Endothelial cell of umbilical vein (primary cell): Measurements from ENCODE around the gene CTDP1. TPM values are rescaled to one million over a fixed set of nuclear protein-coding genes. Genes with fewer than 3 reads are reported as not detected.

ENCODE experiments used
- BruUV-seq: library from RNA; stranded (reverse); fragments of 400-500 nt; replicated peaks from 2 replicates; lab custom pipeline; 2021; lab: Mats Ljungman, UMichigan
- CTCF ChIA-PET: fragments of 300-600, 350-600 bp; sonication (Branson Sonifier 250); formaldehyde crosslinking; loops from one replicate; lab custom pipeline; 2021; ENCODE audit warnings: antibody characterized with exemption, inconsistent platforms; lab: Charles Lee
- POLR2A ChIA-PET: fragments of 300-600, 350-600 bp; sonication (Branson Sonifier 250); formaldehyde crosslinking; loops from one replicate; lab custom pipeline; 2021; ENCODE audit warnings: antibody characterized with exemption, inconsistent platforms; lab: Charles Lee
- DNase-seq: peaks from one replicate; pipeline ENCODE4 v3.0.0-alpha.2; 2011; ENCODE audit warnings: low read depth, low spot score
- FAIRE-seq: peaks from 2 replicates; lab custom pipeline; 2011; peaks lifted over from hg19 to GRCh38; lab: Jason Lieb, UNC
- H2AFZ ChIP-seq: 2 replicates; pipeline ENCODE4 v1.6.0; 2012; ENCODE audit warnings: low read depth, low read length, control low read depth, inconsistent platforms
- H3K27ac ChIP-seq: 2 replicates; pipeline ENCODE4 v1.5.1; 2011; ENCODE audit warnings: low read depth, mild to moderate bottlenecking, control low read depth, low read length, moderate library complexity; ENCODE audit not compliant: insufficient read depth
- H3K27me3 ChIP-seq, 2 experiments: 2 replicates each; pipeline versions ENCODE4 v1.6.0 to v1.6.1; 2011; ENCODE audit warnings: low read length in 2 of 2, mixed read lengths in 1 of 2; ENCODE audit not compliant: control insufficient read depth in 2 of 2, insufficient read depth in 2 of 2
- H3K36me3 ChIP-seq, 2 experiments: 2 replicates in 1 of 2; 3 replicates in 1 of 2; pipeline ENCODE4 v1.5.1; 2011; ENCODE audit warnings: low read length in 2 of 2, mild to moderate bottlenecking in 1 of 2, moderate library complexity in 1 of 2; ENCODE audit not compliant: control insufficient read depth in 2 of 2, insufficient read depth in 2 of 2; ENCODE audit errors: extremely low read depth in 1 of 2
- H3K4me1 ChIP-seq: 3 replicates; pipeline ENCODE4 v1.5.1; 2011; ENCODE audit warnings: mild to moderate bottlenecking, low read length; ENCODE audit not compliant: control insufficient read depth, insufficient read depth; ENCODE audit errors: extremely low read depth
- H3K4me2 ChIP-seq: 2 replicates; pipeline ENCODE4 v1.6.1; 2011; ENCODE audit warnings: low read length, control low read depth, mixed read lengths; ENCODE audit not compliant: insufficient read depth
- H3K4me3 ChIP-seq, 3 experiments: fragments of 200-600 bp in 1 of 3; sonication (generic), shearing (Covaris generic) in 1 of 3; replicated peaks in 1 of 3; 2 replicates each; pipeline ENCODE4 v1.5.1; 2011 to 2016; ENCODE audit warnings: control low read depth in 3 of 3, low read length in 3 of 3, mild to moderate bottlenecking in 2 of 3, inconsistent platforms in 1 of 3, low read depth in 1 of 3, moderate library complexity in 1 of 3; ENCODE audit not compliant: insufficient read depth in 1 of 3
- H3K79me2 ChIP-seq: 2 replicates; pipeline ENCODE4 v1.6.0; 2012; ENCODE audit warnings: low read length, inconsistent platforms; ENCODE audit not compliant: control insufficient read depth, insufficient read depth
- H3K9ac ChIP-seq: replicated peaks from 2 replicates; pipeline ENCODE3; 2011; ENCODE audit warnings: low read length, control low read depth; ENCODE audit not compliant: insufficient read depth; ENCODE audit errors: extremely low read depth
- H3K9me1 ChIP-seq: replicated peaks from 3 replicates; pipeline ENCODE4 v1.6.0; 2011; ENCODE audit warnings: mild to moderate bottlenecking, low read length; ENCODE audit not compliant: control insufficient read depth, insufficient read depth; ENCODE audit errors: extremely low read depth
- H3K9me3 ChIP-seq: replicated peaks from 2 replicates; pipeline ENCODE4 v1.5.1; 2012; ENCODE audit warnings: low read length, inconsistent platforms; ENCODE audit not compliant: control insufficient read depth, insufficient read depth
- H4K20me1 ChIP-seq: replicated peaks from 2 replicates; pipeline ENCODE3; 2011; ENCODE audit warnings: mild to moderate bottlenecking, low read length; ENCODE audit not compliant: control insufficient read depth, insufficient read depth; ENCODE audit errors: extremely low read depth
- EZH2 ChIP-seq: IDR thresholded peaks from 2 replicates; pipeline ENCODE4 v1.6.1; 2012; ENCODE audit warnings: borderline replicate concordance, low read depth, mild to moderate bottlenecking, moderate library complexity, low read length, inconsistent platforms; ENCODE audit not compliant: severe bottlenecking
- FOS ChIP-seq: IDR thresholded peaks from 2 replicates; pipeline ENCODE4 v1.6.1; 2011; ENCODE audit warnings: mild to moderate bottlenecking, low read length, moderate library complexity, borderline replicate concordance; ENCODE audit not compliant: insufficient read depth
- GATA2 ChIP-seq: IDR thresholded peaks from 2 replicates; pipeline ENCODE4 v1.7.0; 2011; ENCODE audit warnings: low read depth, mild to moderate bottlenecking, moderate library complexity, mixed read lengths, low read length; ENCODE audit not compliant: insufficient read length, insufficient read depth
- JUN ChIP-seq: IDR thresholded peaks from 2 replicates; pipeline ENCODE4 v1.6.1; 2011; ENCODE audit warnings: borderline replicate concordance, low read depth; ENCODE audit not compliant: insufficient read length, insufficient read depth
- MYC ChIP-seq: IDR thresholded peaks from one replicate; pipeline ENCODE4 v1.6.1; 2011; ENCODE audit warnings: mild to moderate bottlenecking, low read depth, low read length
- POLR2A ChIP-seq: IDR thresholded peaks from 2 replicates; pipeline ENCODE4 v1.6.1; 2012; ENCODE audit warnings: low read depth, mild to moderate bottlenecking, control low read depth, low read length
- POLR2AphosphoS5 ChIP-seq: IDR thresholded peaks from 2 replicates; pipeline ENCODE4 v1.6.1; 2012; ENCODE audit warnings: low read depth, mild to moderate bottlenecking, control low read depth, low read length, moderate library complexity; ENCODE audit not compliant: insufficient read depth
- dilution Hi-C: fragments of 300-500 bp; cut with MboI; formaldehyde crosslinking; loops from one replicate; pipeline ENCODE4 v1.15.0; 2019; ENCODE audit warnings: low sequenced_read_pairs; ENCODE audit not compliant: extremely low pct_ligation_motif_present
- intact Hi-C: fragments of 100-400 bp; cut with micrococcal nuclease; formaldehyde crosslinking; loops from one replicate; pipeline ENCODE4 v1.10.0; 2022
- polyA plus RNA-seq, 4 experiments: library from polyadenylated mRNA; depleted of rRNA in 3 of 4; stranded (reverse) in 3 of 4; unstranded in 1 of 4; fragments of >200 nt; gene quantifications; 2 replicates each; pipeline versions ENCODE4 v1.2.1 to v1.2.3, GENCODE V29; 2011 to 2012; ENCODE audit warnings: missing spikeins in 1 of 4
- total RNA-seq: library from RNA; stranded (reverse); gene quantifications from 2 replicates; pipeline ENCODE4 v1.2.3, GENCODE V29; 2021
- TF ChIP-seq, protein P1 (sequence below), 2 donors: IDR thresholded peaks; 1 replicate in 1 of 2; 2 replicates in 1 of 2; pipeline ENCODE4 v1.5.1; 2011; ENCODE audit warnings: low read length in 2 of 2, mild to moderate bottlenecking in 2 of 2, moderate library complexity in 2 of 2, control low read depth in 1 of 2, inconsistent platforms in 1 of 2, low read depth in 1 of 2; ENCODE audit not compliant: insufficient read depth in 1 of 2; ENCODE audit errors: extremely low read depth in 1 of 2
- TF ChIP-seq, protein P2 (sequence below): IDR thresholded peaks from 2 replicates; pipeline ENCODE4 v1.6.1; 2011; ENCODE audit not compliant: insufficient read depth, insufficient read length

CTDP1 gene
- total and polyA plus RNA-seq, 2 donors (not counting 3 experiments of a cell fraction or from before 2014, with no cell fraction given), result 15.3 to 27.6 TPM

DNA sequence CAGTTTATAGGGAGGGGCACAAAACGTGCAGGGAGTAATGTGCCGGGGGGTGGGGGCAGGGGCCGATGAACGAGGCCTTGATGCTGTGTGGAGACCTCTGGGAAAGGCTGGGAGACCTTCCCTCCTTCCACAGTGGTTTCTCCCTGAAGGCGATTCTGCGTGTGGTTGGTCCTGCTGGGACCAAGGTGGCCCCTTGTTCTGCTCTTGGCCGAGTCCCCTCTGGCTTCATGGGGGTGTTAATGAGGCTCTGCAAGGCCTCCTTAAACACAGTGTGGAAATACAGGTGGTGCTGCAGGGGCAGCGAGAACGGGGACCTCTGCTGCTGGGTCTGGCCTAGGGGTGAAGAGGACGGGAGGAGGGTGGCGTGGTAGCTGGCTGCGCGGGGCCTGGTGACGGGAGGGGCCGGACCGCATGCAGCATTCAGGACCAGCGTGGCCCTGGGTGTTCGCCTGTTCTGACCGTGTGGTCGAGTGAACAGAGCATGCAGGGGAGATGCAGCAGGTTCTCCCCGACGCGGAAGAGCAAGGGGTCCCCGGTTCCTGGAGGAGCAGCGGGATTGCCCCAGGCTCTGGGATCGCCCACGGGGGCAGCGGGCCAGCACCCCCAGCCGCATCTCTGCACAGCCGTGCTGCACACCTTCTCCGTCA, 76.0 kb downstream of the CTDP1 start:
- Histone ChIP-seq H4K20me1 (no peaks in the 10 kb centered on the region), H3K9me3 (no peaks in the 10 kb centered on the region), H3K79me2 (no peaks in the 10 kb centered on the region), H3K36me3 (peaks cover 0 to 6% of the 10 kb centered on the region in 2 experiments), H2AFZ (no peak overlapping the region), H3K27me3 (no peaks in the 10 kb centered on the region), H3K4me2 (no peak overlapping the region), H3K4me3 (no peak overlapping the region), H3K27ac (no peak overlapping the region), H3K9me1 (no peaks in the 10 kb centered on the region), H3K4me1 (no peaks in the 10 kb centered on the region), H3K9ac (no peak overlapping the region)
- ChIA-PET POLR2A (no interaction called here), CTCF (no interaction called here)
- BruUV-seq, result no TSS peak
- no peak for TF ChIP-seq JUN
- FAIRE-seq, result no peak
- intact Hi-C loops (no loop called here), dilution Hi-C loops (no loop called here)
- no peak for DNase-seq

DNA sequence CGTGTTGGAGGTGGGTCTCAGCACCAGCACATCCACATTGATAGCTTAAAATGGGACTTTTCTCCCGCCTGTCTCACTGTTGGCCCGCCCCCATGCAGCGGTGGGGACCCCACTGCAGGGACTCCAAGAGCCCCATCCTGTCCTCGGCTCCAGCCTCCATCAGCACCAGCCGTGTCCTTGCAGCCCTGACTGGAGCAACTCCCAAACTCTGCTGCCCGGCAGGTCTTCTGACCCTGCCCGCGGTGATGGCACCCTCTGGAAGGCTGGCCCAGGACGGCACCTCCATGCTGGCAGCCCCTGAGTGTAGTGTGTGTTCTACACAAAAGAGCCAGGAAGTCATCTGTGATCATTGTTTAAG, 76.5 kb downstream of the CTDP1 start:
- Histone ChIP-seq H3K4me1 (no peaks in the 10 kb centered on the region), H3K9ac (no peak overlapping the region), H3K79me2 (no peaks in the 10 kb centered on the region), H3K27me3 (no peaks in the 10 kb centered on the region), H3K9me3 (no peaks in the 10 kb centered on the region), H3K4me2 (no peak overlapping the region), H3K4me3 (no peak overlapping the region), H4K20me1 (no peaks in the 10 kb centered on the region), H2AFZ (no peak overlapping the region), H3K9me1 (no peaks in the 10 kb centered on the region), H3K36me3 (peaks cover 0 to 6% of the 10 kb centered on the region in 2 experiments), H3K27ac (no peak overlapping the region)
- no peak for FAIRE-seq
- dilution Hi-C loops (no loop called here), intact Hi-C loops (no loop called here)
- DNase-seq, result no peak
- BruUV-seq, result no TSS peak
- CTCF ChIA-PET, result no interaction called here
- POLR2A ChIA-PET, result no interaction called here
- TF ChIP-seq JUN (no peak), POLR2A (no peak), EZH2 (no peak), MYC (no peak), POLR2AphosphoS5 (no peak), GATA2 (no peak), FOS (no peak)
- TF ChIP-seq, protein P1, sequence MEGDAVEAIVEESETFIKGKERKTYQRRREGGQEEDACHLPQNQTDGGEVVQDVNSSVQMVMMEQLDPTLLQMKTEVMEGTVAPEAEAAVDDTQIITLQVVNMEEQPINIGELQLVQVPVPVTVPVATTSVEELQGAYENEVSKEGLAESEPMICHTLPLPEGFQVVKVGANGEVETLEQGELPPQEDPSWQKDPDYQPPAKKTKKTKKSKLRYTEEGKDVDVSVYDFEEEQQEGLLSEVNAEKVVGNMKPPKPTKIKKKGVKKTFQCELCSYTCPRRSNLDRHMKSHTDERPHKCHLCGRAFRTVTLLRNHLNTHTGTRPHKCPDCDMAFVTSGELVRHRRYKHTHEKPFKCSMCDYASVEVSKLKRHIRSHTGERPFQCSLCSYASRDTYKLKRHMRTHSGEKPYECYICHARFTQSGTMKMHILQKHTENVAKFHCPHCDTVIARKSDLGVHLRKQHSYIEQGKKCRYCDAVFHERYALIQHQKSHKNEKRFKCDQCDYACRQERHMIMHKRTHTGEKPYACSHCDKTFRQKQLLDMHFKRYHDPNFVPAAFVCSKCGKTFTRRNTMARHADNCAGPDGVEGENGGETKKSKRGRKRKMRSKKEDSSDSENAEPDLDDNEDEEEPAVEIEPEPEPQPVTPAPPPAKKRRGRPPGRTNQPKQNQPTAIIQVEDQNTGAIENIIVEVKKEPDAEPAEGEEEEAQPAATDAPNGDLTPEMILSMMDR (IDR thresholded peaks at IDR 0.05; ENCODE audit: extremely low read depth in 1 of 2, insufficient read depth in 1 of 2, low read depth in 1 of 2, low read length in 2 of 2), result no peak
- TF ChIP-seq, protein P2, sequence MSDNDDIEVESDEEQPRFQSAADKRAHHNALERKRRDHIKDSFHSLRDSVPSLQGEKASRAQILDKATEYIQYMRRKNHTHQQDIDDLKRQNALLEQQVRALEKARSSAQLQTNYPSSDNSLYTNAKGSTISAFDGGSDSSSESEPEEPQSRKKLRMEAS, result no peak
